OCI-LY3 (cell line): Measurements from ENCODE around the gene PHACTR3.

Experiments used
- CTCF ChIP-seq: fragments of 200-600, 300-600 bp; sonication (generic); IDR thresholded peaks from 2 replicates; pipeline ENCODE4 v1.5.1; 2014; ENCODE audit warnings: antibody characterized with exemption, low read length, low read depth
- EZH2phosphoT487 ChIP-seq: fragments of 200-600 bp; shearing (Covaris generic); IDR thresholded peaks from 2 replicates; pipeline ENCODE4 v1.6.1; 2018; ENCODE audit warnings: antibody characterized with exemption, mixed run types, low read depth

GRCh38 chr20:59776059-59776603 is 171.8 kb downstream of the PHACTR3 start:
- no peak for TF ChIP-seq CTCF
- no peak for TF ChIP-seq EZH2phosphoT487
